GM12878 (cell line): Measurements from ENCODE around the gene PRR5. TPM values are rescaled to one million over a fixed set of nuclear protein-coding genes. Genes with fewer than 3 reads are reported as not detected.

ENCODE experiments used
- ATAC-seq: fragments of 200-7000 bp; cut with Tn5 transposase; 3 replicates; pipeline ENCODE4 v1.9.1; 2020; ENCODE audit warnings: mild to moderate bottlenecking, moderate library complexity
- BruUV-seq: library from RNA; stranded (reverse); fragments of 400-500 nt; replicated peaks from 2 replicates; lab custom pipeline; 2021; lab: Mats Ljungman, UMichigan
- CTCF ChIA-PET: fragments of 300-600 bp; sonication (Branson Sonifier 250); formaldehyde crosslinking; extraction: SDS; loops from one replicate; lab custom pipeline; 2021; ENCODE audit warnings: inconsistent platforms; lab: Yijun Ruan, JAX
- POLR2A ChIA-PET: fragments of 350-600 bp; formaldehyde crosslinking; extraction: SDS; loops from one replicate; lab custom pipeline; 2021; ENCODE audit warnings: inconsistent platforms; lab: Charles Lee
- RAD21 ChIA-PET: fragments of 300-600 bp; sonication (Branson Sonifier 250); formaldehyde crosslinking; loops from one replicate; lab custom pipeline; 2023; ENCODE audit warnings: antibody characterized with exemption; ENCODE audit not compliant: unreplicated experiment; lab: Charles Lee
- SMC1A ChIA-PET: fragments of 300-600 bp; sonication (Branson Sonifier 250); formaldehyde crosslinking; loops from one replicate; lab custom pipeline; 2023; ENCODE audit not compliant: unreplicated experiment, uncharacterized antibody; lab: Charles Lee
- DNase-seq: peaks from one replicate; pipeline ENCODE4 v3.0.0-alpha.2; 2011; ENCODE audit warnings: low read depth, low spot score
- FAIRE-seq: peaks from 3 replicates; lab custom pipeline; 2011; peaks lifted over from hg19 to GRCh38; lab: Jason Lieb, UNC
- H2AFZ ChIP-seq: 2 replicates; pipeline ENCODE4 v1.6.0; 2011; ENCODE audit warnings: low read depth, low read length, control low read depth; ENCODE audit not compliant: control insufficient read depth
- H3K27ac ChIP-seq: 2 replicates; pipeline ENCODE4 v1.5.1; 2011; ENCODE audit warnings: control low read depth; ENCODE audit not compliant: control insufficient read depth, insufficient read depth
- H3K27me3 ChIP-seq, 2 experiments: replicated peaks in 1 of 2; 2 replicates each; pipeline versions ENCODE4 v1.6.0 to v1.6.1; 2011; ENCODE audit warnings: low read length in 1 of 2; ENCODE audit not compliant: control insufficient read depth in 2 of 2, insufficient read depth in 2 of 2
- H3K36me3 ChIP-seq, 2 experiments: 2 replicates each; pipeline ENCODE4 v1.5.1; 2011; ENCODE audit warnings: low read length in 1 of 2; ENCODE audit not compliant: control insufficient read depth in 2 of 2, insufficient read depth in 2 of 2
- H3K4me1 ChIP-seq: 2 replicates; pipeline ENCODE4 v1.6.1; 2011; ENCODE audit warnings: mild to moderate bottlenecking, low read length, moderate library complexity, mixed read lengths; ENCODE audit not compliant: control insufficient read depth, insufficient read depth
- H3K4me2 ChIP-seq: 2 replicates; pipeline ENCODE4 v1.6.0; 2011; ENCODE audit warnings: control low read depth; ENCODE audit not compliant: control insufficient read depth, insufficient read depth
- H3K4me3 ChIP-seq: fragments of 200-600 bp; sonication (generic); 2 replicates; pipeline ENCODE4 v1.5.1; 2016
- H3K79me2 ChIP-seq: 2 replicates; pipeline ENCODE4 v1.6.0; 2011; ENCODE audit warnings: low read length; ENCODE audit not compliant: control insufficient read depth, insufficient read depth
- H3K9ac ChIP-seq: 2 replicates; pipeline ENCODE4 v1.8.0; 2011; ENCODE audit warnings: low read length, control low read depth, mixed read lengths; ENCODE audit not compliant: control insufficient read depth, insufficient read depth
- H3K9me3 ChIP-seq: replicated peaks from 3 replicates; pipeline ENCODE4 v1.5.1; 2011; ENCODE audit warnings: mild to moderate bottlenecking, low read length; ENCODE audit not compliant: control insufficient read depth, insufficient read depth
- H4K20me1 ChIP-seq: 2 replicates; pipeline ENCODE4 v1.6.0; 2011; ENCODE audit not compliant: control insufficient read depth, insufficient read depth
- PKNOX1 ChIP-seq: fragments of 450-650 bp; IDR thresholded peaks from 2 replicates; pipeline ENCODE4 v1.6.1; 2016; ENCODE audit warnings: mild to moderate bottlenecking
- ZNF217 ChIP-seq: fragments of 450-650 bp; IDR thresholded peaks from 2 replicates; pipeline ENCODE4 v1.6.1; 2017; ENCODE audit warnings: antibody characterized with exemption, mild to moderate bottlenecking
- WGBS: methylation state at CpG from one replicate; pipeline ENCODE4 v1.1.6; 2016; ENCODE audit warnings: low lambda C conversion rate; ENCODE audit not compliant: insufficient replicate concordance, insufficient coverage; ENCODE audit errors: missing lambda C conversion rate; 5-methylcytosine and 5-hydroxymethylcytosine counted together
- in situ Hi-C: fragments of 300-500 bp; cut with MboI; formaldehyde crosslinking; loops from 9 replicates; pipeline ENCODE4 v1.14.3; 2018; ENCODE audit warnings: mixed read lengths
- intact Hi-C: fragments of 100-400 bp; cut with micrococcal nuclease; formaldehyde crosslinking; loops from one replicate; pipeline ENCODE4 v1.14.2; 2022; ENCODE audit not compliant: unreplicated experiment
- polyA plus RNA-seq, 11 experiments: library from polyadenylated mRNA; depleted of rRNA in 4 of 11; unstranded in 6 of 11; stranded (reverse) in 5 of 11; fragments of >200 nt; fragmentation: Nextera tagmentation in 4 of 11; fragmentation: Illumina TruSeq in 1 of 11; extraction: Ambion mirVana in 4 of 11; extraction: Trizol in 1 of 11; gene quantifications; 1 replicate in 1 of 11; 2 replicates in 10 of 11; pipeline versions ENCODE4 v1.2.1 to v1.2.3, GENCODE V29; 2011 to 2016; ENCODE audit warnings: inconsistent platforms in 2 of 11, missing spikeins in 2 of 11, low read depth in 1 of 11
- total RNA-seq, 4 experiments: library from RNA; depleted of rRNA in 3 of 4; stranded (reverse); fragments of >200 nt in 3 of 4; fragmentation: Illumina TruSeq in 1 of 4; extraction: Trizol in 1 of 4; gene quantifications; 2 replicates each; pipeline versions ENCODE4 v1.2.1 to v1.2.3, GENCODE V29; 2013 to 2021
- TF ChIP-seq, protein P1 (sequence below), 3 experiments: IDR thresholded peaks in 2 of 3; conservative IDR thresholded peaks in 1 of 3; 2 replicates each; pipeline ENCODE4 v1.5.1; 2011; ENCODE audit warnings: low read depth in 3 of 3, low read length in 3 of 3, mild to moderate bottlenecking in 3 of 3, control low read depth in 2 of 3, moderate library complexity in 2 of 3, inconsistent platforms in 1 of 3, mixed read lengths in 1 of 3; ENCODE audit not compliant: control insufficient read depth in 2 of 3, insufficient read depth in 1 of 3; ENCODE audit errors: extremely low read depth in 1 of 3

Gene PRR5
- total and polyA plus RNA-seq, 10 of the 15 experiments (the other 5 are each of a cell fraction or from before 2014, with no cell fraction given), result 0.03 to 9.4 (median 1.5) TPM

GRCh38 chr22:44731357-44731970, 29.5 kb downstream of the PRR5 start:
- no peak for FAIRE-seq
- no peak for TF ChIP-seq PKNOX1
- TF ChIP-seq, protein P1, sequence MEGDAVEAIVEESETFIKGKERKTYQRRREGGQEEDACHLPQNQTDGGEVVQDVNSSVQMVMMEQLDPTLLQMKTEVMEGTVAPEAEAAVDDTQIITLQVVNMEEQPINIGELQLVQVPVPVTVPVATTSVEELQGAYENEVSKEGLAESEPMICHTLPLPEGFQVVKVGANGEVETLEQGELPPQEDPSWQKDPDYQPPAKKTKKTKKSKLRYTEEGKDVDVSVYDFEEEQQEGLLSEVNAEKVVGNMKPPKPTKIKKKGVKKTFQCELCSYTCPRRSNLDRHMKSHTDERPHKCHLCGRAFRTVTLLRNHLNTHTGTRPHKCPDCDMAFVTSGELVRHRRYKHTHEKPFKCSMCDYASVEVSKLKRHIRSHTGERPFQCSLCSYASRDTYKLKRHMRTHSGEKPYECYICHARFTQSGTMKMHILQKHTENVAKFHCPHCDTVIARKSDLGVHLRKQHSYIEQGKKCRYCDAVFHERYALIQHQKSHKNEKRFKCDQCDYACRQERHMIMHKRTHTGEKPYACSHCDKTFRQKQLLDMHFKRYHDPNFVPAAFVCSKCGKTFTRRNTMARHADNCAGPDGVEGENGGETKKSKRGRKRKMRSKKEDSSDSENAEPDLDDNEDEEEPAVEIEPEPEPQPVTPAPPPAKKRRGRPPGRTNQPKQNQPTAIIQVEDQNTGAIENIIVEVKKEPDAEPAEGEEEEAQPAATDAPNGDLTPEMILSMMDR (IDR thresholded peaks at IDR 0.05 in 2 of 3, conservative IDR thresholded peaks at IDR 0.05 in 1 of 3; ENCODE audit: control insufficient read depth in 2 of 3, extremely low read depth in 1 of 3, insufficient read depth in 1 of 3, low read depth in 3 of 3, low read length in 3 of 3), result no peak
- TF ChIP-seq ZNF217, result 0 out of 2 replicates have a peak, but pooled peaks have one; percentile 8
- H3K27me3 ChIP-seq, result no peaks in the 10 kb centered on the region
- ChIA-PET RAD21 (interaction anchor here (1.2 kb wide), 1 partner anchor 32 kb away, joined by 3 read pairs; no protein-coding TSS in a partner anchor), SMC1A (no interaction called here), POLR2A (no interaction called here), CTCF (interaction anchor here (1.0 kb wide), 1 partner anchor 46 kb away, joined by 3 read pairs; no protein-coding TSS in a partner anchor)
- H3K79me2 ChIP-seq, result no peaks in the 10 kb centered on the region
- no peak overlapping the region for H3K4me3 ChIP-seq
- H3K36me3 ChIP-seq, result no peaks in the 10 kb centered on the region; a peak in 1 of 4 replicates
- H3K27ac ChIP-seq, result no peak overlapping the region
- no peaks in the 10 kb centered on the region for H3K4me1 ChIP-seq
- no peaks in the 10 kb centered on the region for H4K20me1 ChIP-seq
- in situ Hi-C loops (no loop called here), intact Hi-C loops (no loop called here)
- no peaks in the 10 kb centered on the region for H3K9me3 ChIP-seq
- WGBS, result 37% methylated on average over 7 of the region's 7 CpGs
- no peak for ATAC-seq
- H3K9ac ChIP-seq, result no peak overlapping the region
- TSS peak; percentile 32 for BruUV-seq
- no peak for DNase-seq
- no peak overlapping the region for H3K4me2 ChIP-seq
- H2AFZ ChIP-seq, result no peak overlapping the region
